ENCODE data around the gene SLC25A14.

DNA sequence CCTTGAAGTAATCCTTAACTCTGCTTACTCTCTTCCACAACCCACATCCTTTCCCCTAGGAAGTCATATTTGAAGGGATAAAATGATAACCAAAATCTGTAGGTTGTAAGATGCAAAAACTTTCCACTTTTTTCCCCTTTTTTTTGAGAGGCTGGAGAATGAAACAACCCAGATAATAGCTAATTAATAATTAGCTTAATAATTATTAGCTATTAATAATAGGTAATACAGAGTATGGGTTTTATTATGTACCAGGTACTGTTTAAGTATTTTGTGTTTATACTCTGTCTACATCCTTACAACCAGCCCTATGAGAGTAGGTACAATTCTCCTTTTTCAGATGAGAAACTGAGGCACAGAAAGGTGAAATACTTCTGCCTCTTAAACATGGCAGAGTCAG, 36.4 kb downstream of the SLC25A14 start:
- TF ChIP-seq, protein P1, sequence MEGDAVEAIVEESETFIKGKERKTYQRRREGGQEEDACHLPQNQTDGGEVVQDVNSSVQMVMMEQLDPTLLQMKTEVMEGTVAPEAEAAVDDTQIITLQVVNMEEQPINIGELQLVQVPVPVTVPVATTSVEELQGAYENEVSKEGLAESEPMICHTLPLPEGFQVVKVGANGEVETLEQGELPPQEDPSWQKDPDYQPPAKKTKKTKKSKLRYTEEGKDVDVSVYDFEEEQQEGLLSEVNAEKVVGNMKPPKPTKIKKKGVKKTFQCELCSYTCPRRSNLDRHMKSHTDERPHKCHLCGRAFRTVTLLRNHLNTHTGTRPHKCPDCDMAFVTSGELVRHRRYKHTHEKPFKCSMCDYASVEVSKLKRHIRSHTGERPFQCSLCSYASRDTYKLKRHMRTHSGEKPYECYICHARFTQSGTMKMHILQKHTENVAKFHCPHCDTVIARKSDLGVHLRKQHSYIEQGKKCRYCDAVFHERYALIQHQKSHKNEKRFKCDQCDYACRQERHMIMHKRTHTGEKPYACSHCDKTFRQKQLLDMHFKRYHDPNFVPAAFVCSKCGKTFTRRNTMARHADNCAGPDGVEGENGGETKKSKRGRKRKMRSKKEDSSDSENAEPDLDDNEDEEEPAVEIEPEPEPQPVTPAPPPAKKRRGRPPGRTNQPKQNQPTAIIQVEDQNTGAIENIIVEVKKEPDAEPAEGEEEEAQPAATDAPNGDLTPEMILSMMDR (IDR thresholded peaks at IDR 0.05; ENCODE audit: insufficient read depth, low read length, poor library complexity, severe bottlenecking) = no peak
- no peak for TF ChIP-seq EZH2phosphoT487 (conservative IDR thresholded peaks at IDR 0.05; ENCODE audit: low read length)
